K562 (cell line): ENCODE data around the gene DOCK7.

Experiments
- CBX1 ChIP-seq: sonication (generic); IDR thresholded peaks from 2 replicates; pipeline ENCODE4 v1.6.1; 2016; ENCODE audit warnings: antibody characterized with exemption, low read depth, mild to moderate bottlenecking
- CC2D1A ChIP-seq: fragments of 450-650 bp; IDR thresholded peaks from 2 replicates; pipeline ENCODE4 v1.6.1; 2017; ENCODE audit warnings: mild to moderate bottlenecking
- EHMT2 ChIP-seq: fragments of 450-650 bp; IDR thresholded peaks from 2 replicates; pipeline ENCODE4 v1.6.1; 2018; ENCODE audit warnings: antibody characterized with exemption
- GATAD2A ChIP-seq: fragments of 450-650 bp; IDR thresholded peaks from 2 replicates; pipeline ENCODE4 v1.6.1; 2017
- NUFIP1 ChIP-seq: fragments of 450-650 bp; IDR thresholded peaks from 2 replicates; pipeline ENCODE4 v1.6.1; 2018; ENCODE audit not compliant: partially characterized antibody
- ZNF274 ChIP-seq: IDR thresholded peaks from 2 replicates; pipeline ENCODE4 v1.6.1; 2011; ENCODE audit warnings: low read depth, mild to moderate bottlenecking, low read length, moderate library complexity, borderline replicate concordance
- ZNF561 ChIP-seq: fragments of 450-650 bp; formaldehyde crosslinking; conservative IDR thresholded peaks from 2 replicates; pipeline ENCODE4 v1.4.0; 2020; ENCODE audit warnings: mild to moderate bottlenecking, moderate library complexity
- TF ChIP-seq, protein P1 (sequence below), 3 experiments: IDR thresholded peaks in 2 of 3; conservative IDR thresholded peaks in 1 of 3; 2 replicates each; pipeline ENCODE4 v1.5.1; 2011 to 2012; ENCODE audit warnings: low read length in 3 of 3, mild to moderate bottlenecking in 3 of 3, control low read depth in 2 of 3, improper control_type of control experiment in 1 of 3, inconsistent platforms in 1 of 3, low read depth in 1 of 3, mixed read lengths in 1 of 3, moderate library complexity in 1 of 3; ENCODE audit not compliant: insufficient read depth in 2 of 3
- TF ChIP-seq, protein P2 (sequence below): sonication (generic); formaldehyde crosslinking; IDR thresholded peaks from 2 replicates; pipeline ENCODE4 v1.8.0; 2022; ENCODE audit warnings: missing genetic modification reagents, mild to moderate bottlenecking, borderline replicate concordance

DNA sequence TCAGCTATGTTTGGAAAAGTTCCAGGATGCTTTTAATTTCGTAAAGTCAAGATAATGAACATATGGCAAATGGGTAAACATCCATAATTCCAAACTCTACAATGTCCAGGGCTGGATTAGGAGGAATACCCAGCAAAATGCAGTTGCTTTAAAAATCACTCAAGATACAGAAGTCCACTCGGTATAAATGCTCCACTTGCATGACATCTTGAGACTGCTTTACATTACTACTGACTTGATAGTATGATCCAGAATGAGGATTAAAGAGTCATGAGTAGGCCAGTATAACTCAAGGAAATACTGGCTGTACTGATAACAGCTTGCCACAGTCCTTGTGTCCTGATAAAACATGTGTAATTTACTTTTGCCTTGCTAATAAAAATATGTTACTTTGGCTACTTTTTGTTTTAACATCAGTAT is 149.1 kb downstream of the DOCK7 start:
- no peak for TF ChIP-seq EHMT2
- TF ChIP-seq NUFIP1, result no peak
- TF ChIP-seq CC2D1A, result no peak
- TF ChIP-seq ZNF274, result no peak
- TF ChIP-seq, protein P1, sequence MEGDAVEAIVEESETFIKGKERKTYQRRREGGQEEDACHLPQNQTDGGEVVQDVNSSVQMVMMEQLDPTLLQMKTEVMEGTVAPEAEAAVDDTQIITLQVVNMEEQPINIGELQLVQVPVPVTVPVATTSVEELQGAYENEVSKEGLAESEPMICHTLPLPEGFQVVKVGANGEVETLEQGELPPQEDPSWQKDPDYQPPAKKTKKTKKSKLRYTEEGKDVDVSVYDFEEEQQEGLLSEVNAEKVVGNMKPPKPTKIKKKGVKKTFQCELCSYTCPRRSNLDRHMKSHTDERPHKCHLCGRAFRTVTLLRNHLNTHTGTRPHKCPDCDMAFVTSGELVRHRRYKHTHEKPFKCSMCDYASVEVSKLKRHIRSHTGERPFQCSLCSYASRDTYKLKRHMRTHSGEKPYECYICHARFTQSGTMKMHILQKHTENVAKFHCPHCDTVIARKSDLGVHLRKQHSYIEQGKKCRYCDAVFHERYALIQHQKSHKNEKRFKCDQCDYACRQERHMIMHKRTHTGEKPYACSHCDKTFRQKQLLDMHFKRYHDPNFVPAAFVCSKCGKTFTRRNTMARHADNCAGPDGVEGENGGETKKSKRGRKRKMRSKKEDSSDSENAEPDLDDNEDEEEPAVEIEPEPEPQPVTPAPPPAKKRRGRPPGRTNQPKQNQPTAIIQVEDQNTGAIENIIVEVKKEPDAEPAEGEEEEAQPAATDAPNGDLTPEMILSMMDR (IDR thresholded peaks at IDR 0.05 in 2 of 3, conservative IDR thresholded peaks at IDR 0.05 in 1 of 3; ENCODE audit: insufficient read depth in 2 of 3, low read depth in 1 of 3, low read length in 3 of 3), result no peak
- no peak for TF ChIP-seq CBX1
- TF ChIP-seq, protein P2, sequence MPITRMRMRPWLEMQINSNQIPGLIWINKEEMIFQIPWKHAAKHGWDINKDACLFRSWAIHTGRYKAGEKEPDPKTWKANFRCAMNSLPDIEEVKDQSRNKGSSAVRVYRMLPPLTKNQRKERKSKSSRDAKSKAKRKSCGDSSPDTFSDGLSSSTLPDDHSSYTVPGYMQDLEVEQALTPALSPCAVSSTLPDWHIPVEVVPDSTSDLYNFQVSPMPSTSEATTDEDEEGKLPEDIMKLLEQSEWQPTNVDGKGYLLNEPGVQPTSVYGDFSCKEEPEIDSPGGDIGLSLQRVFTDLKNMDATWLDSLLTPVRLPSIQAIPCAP (CRISPR knock-in tag), result no peak
- no peak for TF ChIP-seq GATAD2A
- TF ChIP-seq ZNF561 (CRISPR knock-in tag), result no peak
